ACC112 (cell line): Measurements from ENCODE around the gene GALNT7.
"Not testable (repeated sequence)": the region's sequence is repeated elsewhere in the genome, so short reads cannot be mapped to it uniquely, and the experiment has no call there.

ENCODE experiments used
- H2AFZ ChIP-seq: fragments of 200-600 bp; sonication (generic); one replicate; pipeline ENCODE4 v1.6.0; 2017; ENCODE audit warnings: antibody characterized with exemption, low read length; ENCODE audit not compliant: unreplicated experiment
- H3K27ac ChIP-seq: fragments of 200-600 bp; sonication (generic); 2 replicates; pipeline ENCODE4 v1.5.1; 2014; ENCODE audit warnings: low read depth, mild to moderate bottlenecking, antibody characterized with exemption, low read length, moderate library complexity
- H3K27me3 ChIP-seq: fragments of 200-600 bp; sonication (generic); 2 replicates; pipeline ENCODE4 v1.6.1; 2014; ENCODE audit warnings: mild to moderate bottlenecking, antibody characterized with exemption, low read length, moderate library complexity, mixed read lengths; ENCODE audit not compliant: insufficient read depth
- H3K36me3 ChIP-seq: fragments of 200-600 bp; sonication (generic); 2 replicates; pipeline ENCODE4 v1.6.1; 2016; ENCODE audit warnings: mild to moderate bottlenecking, antibody characterized with exemption, low read length, moderate library complexity, mixed read lengths; ENCODE audit not compliant: insufficient read depth
- H3K4me1 ChIP-seq: fragments of 200-600 bp; sonication (generic); one replicate; pipeline ENCODE4 v1.6.1; 2016; ENCODE audit warnings: low read length, mixed read lengths; ENCODE audit not compliant: insufficient read depth, unreplicated experiment, control insufficient read depth
- H3K4me3 ChIP-seq: fragments of 200-600 bp; sonication (generic); 2 replicates; pipeline ENCODE4 v1.5.1; 2014; ENCODE audit warnings: mild to moderate bottlenecking, low read depth, low read length
- H3K79me2 ChIP-seq: fragments of 200-600 bp; sonication (generic); one replicate; pipeline ENCODE4 v1.6.0; 2016; ENCODE audit warnings: low read length; ENCODE audit not compliant: control insufficient read depth, unreplicated experiment, insufficient read depth

Gene GALNT7

GRCh38 chr4:173168396-173169177, at the start of gene GALNT7:
GALNT7 (plus strand) TSS chr4:173168811; CDS start chr4:173168836, 25 bp downstream.
- Histone ChIP-seq H3K79me2 (peaks cover 30% of the 10 kb centered on the region), H3K4me3 (peak within 1 kb of the TSS; percentile 95), H3K36me3 (no peaks in the 10 kb centered on the region), H3K27me3 (no peaks in the 10 kb centered on the region), H3K4me1 (peaks cover 12% of the 10 kb centered on the region), H3K27ac (peak within 1 kb of the TSS; percentile 62; the same call in 1 of the 2 replicates), H2AFZ (peak within 1 kb of the TSS; percentile 69)

DNA sequence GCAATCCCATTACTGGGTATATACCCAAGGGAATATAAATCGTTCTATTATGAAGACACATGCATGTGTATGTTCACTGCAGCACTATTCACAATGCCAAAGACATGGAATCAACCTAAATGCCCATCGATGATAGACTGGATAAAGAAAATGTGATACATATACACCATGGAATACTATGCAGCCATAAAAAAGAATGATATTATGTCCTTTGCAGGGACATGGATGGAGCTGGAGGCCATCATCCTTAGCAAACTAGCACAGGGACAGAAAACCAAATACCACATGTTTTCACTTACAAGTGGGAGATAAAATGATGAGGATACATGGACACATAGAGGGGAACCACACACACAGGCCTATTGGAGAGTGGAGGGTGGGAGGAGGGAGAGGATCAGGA, 49.8 kb upstream of the GALNT7 start:
- H3K36me3 ChIP-seq, H3K27ac ChIP-seq, H3K4me3 ChIP-seq, H2AFZ ChIP-seq, H3K4me1 ChIP-seq, H3K27me3 ChIP-seq, H3K79me2 ChIP-seq: not testable (repeated sequence)

- H3K4me3 ChIP-seq = no peak overlapping the region
- H3K27me3 ChIP-seq = no peaks in the 10 kb centered on the region
- no peaks in the 10 kb centered on the region for H3K36me3 ChIP-seq
- no peak overlapping the region for H3K27ac ChIP-seq
- peaks cover 2% of the 10 kb centered on the region for H3K4me1 ChIP-seq
- H3K79me2 ChIP-seq = no peaks in the 10 kb centered on the region
- no peak overlapping the region for H2AFZ ChIP-seq
Measured at GRCh38 chr4:173119818-173120217, 48.8 kb upstream of the GALNT7 start.

DNA sequence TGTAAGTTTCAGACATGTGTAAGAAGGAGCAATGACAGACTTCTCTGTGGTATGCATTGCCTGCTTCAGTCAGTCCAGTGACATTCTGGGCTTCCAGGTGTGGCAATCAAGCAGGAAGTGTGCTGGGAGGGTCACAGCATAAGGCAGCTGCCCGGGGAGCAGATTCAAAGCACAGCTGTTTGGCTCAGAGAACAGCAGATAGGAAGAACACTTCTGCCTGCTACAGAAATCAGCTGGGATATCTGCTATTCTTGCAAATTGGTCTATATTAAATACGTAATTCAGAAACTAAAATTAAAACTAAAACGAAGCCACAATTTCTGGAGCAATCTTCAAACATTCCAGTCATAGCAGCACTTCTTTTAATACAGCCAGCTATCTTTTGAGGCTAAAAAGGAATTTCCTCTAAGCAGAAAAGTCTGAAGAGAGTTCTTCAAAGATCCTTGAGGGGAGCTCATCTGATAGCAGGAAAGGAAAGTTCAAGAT, 47.5 kb upstream of the GALNT7 start:
- H3K36me3 ChIP-seq = no peaks in the 10 kb centered on the region
- no peak overlapping the region for H2AFZ ChIP-seq
- no peak overlapping the region for H3K4me3 ChIP-seq
- H3K79me2 ChIP-seq = no peaks in the 10 kb centered on the region
- H3K27me3 ChIP-seq = no peaks in the 10 kb centered on the region
- H3K4me1 ChIP-seq = peaks cover 2% of the 10 kb centered on the region
- no peak overlapping the region for H3K27ac ChIP-seq

GRCh38 chr4:173124209-173124865, 44.3 kb upstream of the GALNT7 start:
- H3K79me2 ChIP-seq = no peaks in the 10 kb centered on the region
- no peak overlapping the region for H3K27ac ChIP-seq
- H3K4me1 ChIP-seq = peaks cover 2% of the 10 kb centered on the region
- no peak overlapping the region for H3K4me3 ChIP-seq
- no peaks in the 10 kb centered on the region for H3K27me3 ChIP-seq
- no peaks in the 10 kb centered on the region for H3K36me3 ChIP-seq
- H2AFZ ChIP-seq = no peak overlapping the region

- Histone ChIP-seq H2AFZ (no peak overlapping the region), H3K79me2 (no peaks in the 10 kb centered on the region), H3K4me1 (peaks cover 2% of the 10 kb centered on the region), H3K36me3 (no peaks in the 10 kb centered on the region), H3K27ac (no peak overlapping the region), H3K27me3 (no peaks in the 10 kb centered on the region), H3K4me3 (no peak overlapping the region)
Measured at GRCh38 chr4:173125216-173125812, 43.3 kb upstream of the GALNT7 start.

GRCh38 chr4:173128199-173128890, 40.3 kb upstream of the GALNT7 start:
- Histone ChIP-seq H3K4me1 (no peaks in the 10 kb centered on the region), H3K79me2 (no peaks in the 10 kb centered on the region), H3K36me3 (no peaks in the 10 kb centered on the region), H3K27ac (no peak overlapping the region), H2AFZ (no peak overlapping the region), H3K27me3 (no peaks in the 10 kb centered on the region), H3K4me3 (no peak overlapping the region)

DNA sequence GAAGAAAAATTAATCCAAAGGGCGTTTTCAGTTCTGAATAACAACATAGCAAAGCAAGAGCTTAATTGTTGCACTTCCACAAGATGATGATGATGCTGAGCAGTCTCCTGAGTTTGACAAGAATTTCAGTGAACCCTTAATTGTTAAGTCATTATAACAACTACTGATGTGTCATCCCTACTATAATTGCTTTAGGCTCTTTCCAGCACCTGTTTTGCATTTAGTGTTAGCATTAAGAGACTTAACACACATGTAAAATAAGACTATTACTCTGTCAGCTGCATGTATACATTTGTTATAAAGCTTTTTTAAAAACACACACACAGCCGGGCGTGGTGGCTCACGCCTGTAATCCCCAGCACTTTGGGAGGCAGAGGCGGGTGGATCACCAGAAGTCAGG, 37.9 kb upstream of the GALNT7 start:
- no peak overlapping the region for H3K4me3 ChIP-seq
- no peaks in the 10 kb centered on the region for H3K27me3 ChIP-seq
- H3K27ac ChIP-seq = no peak overlapping the region
- H3K79me2 ChIP-seq = no peaks in the 10 kb centered on the region
- no peaks in the 10 kb centered on the region for H3K4me1 ChIP-seq
- no peak overlapping the region for H2AFZ ChIP-seq
- no peaks in the 10 kb centered on the region for H3K36me3 ChIP-seq

DNA sequence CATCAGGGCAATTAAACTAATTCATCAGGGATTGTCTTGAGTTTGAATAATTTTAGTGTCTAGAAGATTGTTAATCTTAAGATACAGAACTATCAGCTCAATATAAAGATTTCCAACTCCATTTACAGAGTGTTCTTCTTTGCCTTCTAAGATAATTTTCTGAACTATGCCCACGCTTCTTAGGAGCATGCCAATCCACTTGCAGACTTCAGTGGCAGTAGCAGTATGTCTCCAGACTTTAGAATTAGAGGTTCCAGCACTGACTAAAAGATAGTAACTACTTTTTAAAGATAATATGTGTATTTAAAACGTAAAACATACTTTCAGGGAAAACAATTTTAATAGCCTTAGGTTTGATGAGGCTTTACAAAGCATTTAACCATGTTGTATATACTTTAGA, 34.2 kb upstream of the GALNT7 start:
- Histone ChIP-seq H3K4me1 (no peaks in the 10 kb centered on the region), H3K27me3 (no peaks in the 10 kb centered on the region), H3K36me3 (no peaks in the 10 kb centered on the region), H3K79me2 (no peaks in the 10 kb centered on the region), H3K4me3 (no peak overlapping the region), H3K27ac (no peak overlapping the region), H2AFZ (no peak overlapping the region)

DNA sequence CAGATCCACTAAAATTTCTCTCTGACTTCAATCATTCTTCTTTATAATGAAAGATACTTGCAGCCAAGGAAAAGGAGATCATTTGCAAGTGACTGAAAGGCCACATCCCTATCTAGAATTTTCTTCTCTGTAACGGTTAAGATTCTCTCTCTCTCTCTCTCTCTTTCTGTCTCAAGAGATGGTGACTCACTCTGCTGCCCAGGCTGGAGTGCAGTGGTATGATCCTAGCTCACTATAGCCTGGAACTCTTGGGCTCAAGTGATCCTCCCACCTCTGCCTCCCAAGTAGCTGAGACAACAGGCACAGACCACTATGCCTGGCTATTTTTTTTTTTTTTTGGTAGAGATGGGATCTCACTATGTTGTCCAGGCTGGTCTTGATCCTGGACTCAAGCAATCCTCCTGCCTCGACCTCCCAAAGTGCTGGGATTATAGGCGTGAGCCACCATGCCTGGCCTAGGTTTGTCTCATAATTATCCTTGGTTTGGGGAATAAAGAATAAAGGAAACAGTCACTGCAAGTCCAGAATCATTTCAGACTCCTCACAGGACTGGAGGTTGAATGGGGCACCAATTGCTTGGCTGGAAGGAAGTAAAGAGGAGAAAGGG, 33.3 kb upstream of the GALNT7 start:
- Histone ChIP-seq H3K27me3 (no peaks in the 10 kb centered on the region), H3K4me1 (no peaks in the 10 kb centered on the region), H3K27ac (no peak overlapping the region), H2AFZ (no peak overlapping the region), H3K36me3 (no peaks in the 10 kb centered on the region), H3K4me3 (no peak overlapping the region), H3K79me2 (no peaks in the 10 kb centered on the region)
